Fibroblast of peridontal ligament (primary cell): Measurements from ENCODE around the gene SF3B1.
"Not testable (repeated sequence)": the region's sequence is repeated elsewhere in the genome, so short reads cannot be mapped to it uniquely, and the experiment has no call there.

ENCODE experiments used
- DNase-seq: peaks from one replicate; pipeline ENCODE4 v3.0.0-alpha.2; 2010; ENCODE audit errors: extremely low read depth

SF3B1 gene

GRCh38 chr2:197379308-197379917 is 55.4 kb downstream of the SF3B1 start:
- peak; percentile 60 for DNase-seq

- DNase-seq = peak; percentile 49
Measured at GRCh38 chr2:197378494-197379307, 56.1 kb downstream of the SF3B1 start.

- no peak for DNase-seq
Measured at GRCh38 chr2:197378086-197378485, 56.7 kb downstream of the SF3B1 start.

- DNase-seq = no peak
Measured at GRCh38 chr2:197377670-197378069, 57.2 kb downstream of the SF3B1 start.

DNA sequence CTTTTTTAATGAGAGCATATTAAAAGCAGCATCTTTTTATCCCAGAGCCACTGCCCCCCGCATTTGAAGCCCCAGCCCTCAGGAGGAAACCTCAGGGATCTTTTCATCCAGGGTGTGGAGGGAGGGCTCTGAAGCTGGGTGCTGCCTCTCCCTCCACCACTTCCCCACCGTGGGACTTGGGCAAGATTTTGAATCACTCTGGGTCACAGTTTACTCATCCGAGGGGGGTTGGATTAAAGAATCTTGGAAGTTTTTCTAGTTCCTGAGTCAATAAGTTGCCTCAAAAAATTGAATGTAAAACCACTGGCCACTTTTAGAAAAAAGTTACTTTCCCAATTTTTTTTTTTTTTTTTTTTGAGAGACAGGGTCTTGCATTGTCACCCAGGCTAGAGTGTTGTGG is 62.2 kb downstream of the SF3B1 start:
- DNase-seq = peak; percentile 25

DNA sequence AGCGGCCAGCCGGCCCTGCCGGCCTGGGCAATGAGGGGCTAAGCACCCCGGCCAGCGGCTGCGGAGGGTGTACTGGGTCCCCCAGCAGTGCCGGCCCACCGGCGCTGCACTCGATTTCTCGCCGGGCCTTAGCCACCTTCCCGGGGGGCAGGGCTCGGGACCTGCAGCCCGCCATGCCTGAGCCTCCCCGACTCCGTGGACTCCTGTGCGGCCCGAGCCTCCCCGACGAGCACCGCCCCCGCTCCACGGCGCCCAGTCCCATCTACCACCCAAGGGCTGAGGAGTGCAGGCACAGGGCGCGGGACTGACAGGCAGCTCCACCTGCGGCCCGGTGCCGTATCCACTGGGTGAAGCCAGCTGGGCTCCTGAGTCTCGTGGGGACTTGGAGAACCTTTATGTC is 64.2 kb downstream of the SF3B1 start:
- not testable (repeated sequence) for DNase-seq

DNA sequence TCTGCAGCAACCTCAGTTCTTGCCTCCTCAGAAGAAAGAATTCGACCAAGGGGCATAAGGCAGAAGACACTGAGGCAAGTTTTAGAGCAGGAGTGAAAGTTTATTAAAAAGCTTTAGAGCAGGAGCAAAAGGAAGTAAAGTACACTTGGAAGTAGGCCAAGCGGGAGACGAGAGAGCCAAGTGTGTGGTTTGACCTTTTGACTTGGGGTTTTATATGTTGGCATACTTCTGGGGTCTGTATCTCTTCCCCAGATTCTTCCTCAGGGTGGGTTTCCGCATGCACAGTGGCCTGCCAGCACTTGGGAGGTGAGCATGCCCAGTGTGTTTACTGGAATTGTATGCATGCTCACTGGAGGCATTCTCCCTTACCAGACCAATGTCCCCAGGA is 64.9 kb downstream of the SF3B1 start:
- DNase-seq = no peak

DNA sequence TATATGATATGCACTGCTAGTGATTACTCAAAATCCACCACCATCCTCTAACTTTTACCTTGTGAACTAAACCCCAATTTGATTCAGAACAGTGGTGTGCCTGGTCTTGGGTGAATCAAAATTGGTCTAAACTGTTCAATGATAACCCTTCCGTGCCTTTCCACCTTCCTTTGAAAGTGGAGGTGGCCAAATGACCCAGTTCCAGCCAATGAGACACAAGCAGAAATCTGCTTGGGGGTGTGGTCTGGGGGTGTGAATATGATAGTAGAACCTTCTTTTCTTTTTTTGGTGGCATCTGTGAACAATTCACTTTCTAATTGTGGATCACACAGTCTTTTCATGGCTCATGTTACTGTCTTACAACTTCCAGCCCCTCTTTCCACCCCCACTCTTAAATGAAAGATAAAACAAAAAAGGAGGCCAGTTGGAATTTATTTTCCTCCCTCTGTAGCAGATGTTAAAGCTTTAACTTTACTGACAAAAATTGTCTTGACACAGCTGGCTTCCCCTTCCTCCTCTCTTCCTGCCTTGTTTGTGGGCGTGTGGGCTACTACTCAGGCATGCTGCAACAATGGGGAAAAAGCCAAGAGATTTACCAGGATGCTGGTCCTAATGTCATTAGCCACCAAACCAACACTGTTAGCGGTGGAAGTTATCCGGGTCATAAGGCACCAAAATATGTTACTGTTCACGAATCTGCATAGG is 65.4 kb downstream of the SF3B1 start:
- DNase-seq = no peak

GRCh38 chr2:197368412-197368811 is 66.4 kb downstream of the SF3B1 start:
- no peak for DNase-seq

DNA sequence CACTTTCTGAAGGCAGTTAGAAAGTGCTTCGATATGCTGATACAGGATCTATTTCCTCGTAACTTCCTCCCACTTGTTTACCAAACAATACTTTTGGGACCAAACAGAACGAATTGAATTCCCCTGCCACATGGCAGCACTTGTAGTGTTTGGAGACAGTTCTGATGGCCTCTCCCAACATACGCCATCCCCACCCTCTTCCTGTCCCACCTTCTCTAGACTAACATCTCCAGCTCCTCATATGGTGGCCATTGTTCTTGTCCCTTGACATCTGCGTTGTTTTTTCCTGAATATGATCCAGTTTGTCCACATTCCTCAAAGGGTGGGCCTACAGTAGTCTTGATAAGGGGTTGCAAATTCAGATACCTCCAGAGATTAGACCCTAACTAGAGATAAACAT is 70.8 kb downstream of the SF3B1 start:
- DNase-seq = no peak

GRCh38 chr2:197360744-197361156 is 74.1 kb downstream of the SF3B1 start:
- peak; percentile 77 for DNase-seq

- no peak for DNase-seq
Measured at GRCh38 chr2:197359859-197360258, 75.0 kb downstream of the SF3B1 start.

DNA sequence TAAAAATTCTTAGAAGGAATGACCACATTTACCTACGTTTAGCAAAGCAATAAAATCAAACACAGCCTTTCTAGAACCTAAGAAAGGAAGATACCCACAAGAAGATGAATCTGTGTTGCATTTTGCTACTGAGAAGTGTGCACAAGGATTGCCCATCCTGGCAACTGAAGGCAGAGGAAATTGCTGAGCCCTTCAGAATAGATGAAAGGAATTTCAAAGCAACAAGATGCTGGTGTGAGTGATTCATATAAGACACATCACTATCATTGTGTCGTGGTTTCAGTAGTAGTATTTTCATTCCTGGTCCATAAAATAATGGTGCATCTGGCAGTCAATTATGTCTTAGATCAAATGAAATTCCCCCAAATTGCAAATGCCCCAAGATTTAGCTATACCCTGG is 75.9 kb downstream of the SF3B1 start:
- peak; percentile 18 for DNase-seq

- DNase-seq = no peak
Measured at GRCh38 chr2:197357986-197358385, 76.8 kb downstream of the SF3B1 start.

- no peak for DNase-seq
Measured at GRCh38 chr2:197356136-197356535, 78.7 kb downstream of the SF3B1 start.

- no peak for DNase-seq
Measured at GRCh38 chr2:197354169-197354558, 80.7 kb downstream of the SF3B1 start.

DNA sequence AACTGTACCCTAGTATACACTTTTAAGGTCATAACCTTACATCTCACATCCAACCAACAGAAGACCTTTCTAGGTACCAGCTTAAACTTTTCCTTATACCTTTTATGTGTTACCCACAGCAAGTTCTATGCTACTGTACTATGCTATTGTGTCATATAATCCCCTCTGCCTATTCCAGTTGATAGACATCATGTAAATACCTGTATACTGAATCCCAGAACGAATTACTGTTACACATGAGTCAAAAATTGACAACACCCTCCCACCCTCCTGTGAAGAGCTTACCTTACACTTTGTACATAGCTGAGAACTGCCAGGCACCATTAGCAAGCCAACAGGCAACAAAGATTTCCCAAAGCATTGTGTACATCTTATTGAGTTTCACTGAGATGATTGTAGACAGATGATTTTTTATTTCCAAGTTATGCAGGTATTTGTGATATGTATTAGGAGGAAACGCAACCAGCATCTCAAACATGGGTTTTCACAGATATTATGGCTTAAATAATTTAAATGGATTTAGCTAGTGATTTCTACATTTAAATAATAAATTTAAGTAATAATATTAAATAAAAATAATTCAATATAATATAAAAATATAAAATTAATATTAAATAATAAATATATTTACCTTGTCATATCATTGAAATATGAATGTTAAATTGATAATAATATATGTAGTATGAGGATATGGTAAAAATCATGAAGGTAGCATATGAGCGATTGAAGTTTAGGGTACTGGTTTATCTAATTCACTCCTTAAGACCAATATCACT is 81.2 kb downstream of the SF3B1 start:
- no peak for DNase-seq

DNA sequence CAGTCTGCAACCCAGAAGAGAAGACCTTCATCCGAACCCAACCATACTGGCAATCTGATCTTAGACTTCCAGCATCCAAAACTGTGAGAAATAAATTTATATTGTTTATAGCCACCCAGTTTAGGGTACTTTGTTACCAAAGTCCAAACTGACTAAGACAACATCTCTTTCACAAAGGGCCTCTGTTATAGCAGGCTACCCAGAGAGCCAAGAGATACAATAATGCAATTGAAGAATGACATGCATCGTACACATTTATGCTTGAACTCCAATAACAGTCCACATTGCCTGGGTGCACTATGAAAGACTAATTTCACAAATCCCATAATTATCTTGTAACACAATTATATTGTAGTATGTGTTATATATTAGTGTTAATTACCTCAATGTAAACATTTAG is 85.1 kb downstream of the SF3B1 start:
- DNase-seq = no peak

DNA sequence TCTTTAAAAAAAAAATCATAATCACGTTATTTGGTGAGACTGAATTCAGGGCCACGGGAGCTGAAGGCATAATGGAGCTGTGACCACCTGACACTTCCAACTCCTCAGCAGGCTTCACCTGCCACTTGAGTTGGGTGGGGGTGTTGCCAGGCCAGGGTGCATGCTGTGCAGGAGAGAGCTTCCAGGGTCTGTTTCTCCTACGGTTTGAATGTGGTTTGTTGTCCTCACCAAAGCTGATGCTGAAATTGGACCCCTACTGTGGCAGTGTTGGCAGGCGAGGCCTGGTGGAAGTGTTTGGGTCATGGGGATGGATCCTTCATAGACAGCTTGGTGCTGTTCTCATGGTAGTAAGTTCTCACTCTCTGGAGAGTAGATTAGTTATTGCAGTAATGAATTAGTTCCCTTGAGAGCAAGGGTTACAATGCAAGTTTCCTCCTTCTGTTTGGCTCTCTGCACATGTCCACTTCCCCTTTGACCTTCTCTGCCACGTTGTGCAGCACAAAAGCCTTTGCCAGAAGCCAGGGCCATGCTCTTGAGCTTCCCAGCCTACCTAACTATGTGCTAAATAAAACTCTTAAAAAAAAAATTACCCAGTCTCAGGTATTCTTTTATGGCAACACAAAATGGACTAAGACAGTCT is 86.0 kb downstream of the SF3B1 start:
- no peak for DNase-seq

DNA sequence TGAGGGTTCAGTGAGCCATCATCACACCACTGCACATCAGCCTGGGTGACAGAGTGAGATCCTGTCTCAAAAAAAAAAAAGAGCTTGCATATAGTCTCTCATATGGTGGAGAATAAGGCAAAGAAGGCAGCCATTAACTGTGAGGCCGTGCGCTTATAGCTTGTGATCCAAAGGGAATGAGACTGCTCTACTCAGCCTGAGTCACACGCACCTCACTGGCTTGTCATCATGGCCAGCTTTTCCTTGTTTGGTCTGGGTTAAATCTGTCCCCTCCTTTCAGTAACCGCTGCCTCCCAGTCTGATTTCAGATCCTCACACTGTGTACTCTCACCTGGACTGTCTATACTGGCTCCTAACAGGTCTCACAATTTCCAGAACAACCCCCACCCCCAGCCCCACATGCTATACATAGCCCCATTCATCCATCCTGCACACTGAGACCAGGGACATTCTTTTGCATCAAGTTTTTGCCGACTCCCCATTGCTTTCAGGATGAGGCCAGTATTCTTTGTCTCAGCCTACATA is 88.9 kb downstream of the SF3B1 start:
- no peak for DNase-seq

DNA sequence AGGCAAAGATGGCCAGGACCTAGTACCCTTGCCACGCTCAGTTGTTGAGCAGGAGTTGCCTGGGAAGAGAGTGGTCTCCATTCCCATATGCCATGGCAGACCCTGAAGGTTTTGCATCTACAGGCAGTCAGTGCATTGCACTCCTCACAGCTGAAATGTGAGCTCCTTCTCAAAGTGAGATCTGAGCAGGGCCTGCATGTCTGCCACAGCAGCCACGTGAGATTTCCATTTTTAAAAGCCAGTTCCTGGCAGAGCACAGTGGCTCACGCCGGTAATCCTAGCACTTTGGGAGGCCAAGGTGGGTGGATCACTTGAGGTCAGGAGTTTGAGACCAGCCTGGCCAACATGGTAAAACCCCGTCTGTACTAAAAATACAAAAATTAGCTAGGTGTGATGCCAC is 90.9 kb downstream of the SF3B1 start:
- DNase-seq = not testable (repeated sequence)
